DOHH2 (cell line): ENCODE data around the gene VN1R4.

Experiments used
- H3F3A ChIP-seq: fragments of 200-600 bp; sonication (generic), shearing (Covaris generic); 2 replicates; pipeline ENCODE4 v1.6.0; 2016; ENCODE audit warnings: antibody characterized with exemption, mild to moderate bottlenecking; ENCODE audit not compliant: control insufficient read depth, insufficient read depth
- H3K27ac ChIP-seq: fragments of 200-600 bp; sonication (generic); 2 replicates; pipeline ENCODE4 v1.5.1; 2014; ENCODE audit warnings: low read depth, mild to moderate bottlenecking, low read length, moderate library complexity
- H3K27me3 ChIP-seq: fragments of 200-600 bp; sonication (generic); 2 replicates; pipeline ENCODE4 v1.6.1; 2014; ENCODE audit warnings: mild to moderate bottlenecking, low read length, mixed read lengths; ENCODE audit not compliant: control insufficient read depth
- H3K36me3 ChIP-seq: fragments of 200-600 bp; sonication (generic); 2 replicates; pipeline ENCODE4 v1.6.1; 2014; ENCODE audit warnings: mild to moderate bottlenecking, low read length, moderate library complexity, mixed read lengths; ENCODE audit not compliant: control insufficient read depth
- H3K4me1 ChIP-seq: fragments of 200-600 bp; sonication (generic); 2 replicates; pipeline ENCODE4 v1.6.1; 2014; ENCODE audit warnings: mild to moderate bottlenecking, low read length, mixed read lengths; ENCODE audit not compliant: control insufficient read depth
- H3K4me2 ChIP-seq: fragments of 200-600 bp; sonication (generic); 2 replicates; pipeline ENCODE4 v1.6.0; 2014; ENCODE audit warnings: mild to moderate bottlenecking, low read length, moderate library complexity
- H3K4me3 ChIP-seq: fragments of 200-600 bp; sonication (generic); 2 replicates; pipeline ENCODE4 v1.5.1; 2014; ENCODE audit warnings: mild to moderate bottlenecking, low read length, mixed read lengths
- H3K79me2 ChIP-seq: fragments of 200-600 bp; sonication (generic); 2 replicates; pipeline ENCODE4 v1.6.1; 2014; ENCODE audit warnings: mild to moderate bottlenecking, low read length, mixed read lengths; ENCODE audit not compliant: control insufficient read depth
- H3K9me2 ChIP-seq: fragments of 200-600 bp; sonication (generic); replicated peaks from 2 replicates; pipeline ENCODE4 v1.6.1; 2014; ENCODE audit warnings: mild to moderate bottlenecking, low read length, mixed read lengths; ENCODE audit not compliant: control insufficient read depth
- H3K9me3 ChIP-seq: fragments of 200-600 bp; sonication (generic); 2 replicates; pipeline ENCODE4 v1.6.1; 2014; ENCODE audit warnings: antibody characterized with exemption, low read length, mixed read lengths; ENCODE audit not compliant: control insufficient read depth, insufficient read depth
- H4K20me1 ChIP-seq: fragments of 200-600 bp; sonication (generic); 2 replicates; pipeline ENCODE4 v1.6.0; 2014; ENCODE audit warnings: low read depth, mild to moderate bottlenecking, antibody characterized with exemption, low read length, moderate library complexity; ENCODE audit not compliant: control insufficient read depth, insufficient read depth
- CTCF ChIP-seq: fragments of 200-600 bp; sonication (generic); IDR thresholded peaks from one replicate; pipeline ENCODE4 v1.5.1; 2014; ENCODE audit warnings: antibody characterized with exemption, mild to moderate bottlenecking, low read depth, low read length; ENCODE audit not compliant: poor library complexity, severe bottlenecking
- EZH2phosphoT487 ChIP-seq: fragments of 200-600 bp; sonication (generic); IDR thresholded peaks from 2 replicates; pipeline ENCODE4 v1.6.1; 2017; ENCODE audit warnings: borderline replicate concordance, mild to moderate bottlenecking, antibody characterized with exemption, low read length, moderate library complexity, mixed read lengths

VN1R4 gene

GRCh38 chr19:53254411-53255341 lies 12.8 kb downstream of the VN1R4 start, which contains the start of gene ZNF677:
TSS of gene ZNF677 (minus strand) at chr19:53254873. CDS start at chr19:53251550, 3,323 bp downstream.
- H3K4me2 ChIP-seq, result no peak within 1 kb of the TSS
- H3K79me2 ChIP-seq, result no peaks in the 10 kb centered on the region
- H3F3A ChIP-seq, result no peaks in the 10 kb centered on the region
- H3K27ac ChIP-seq, result no peak within 1 kb of the TSS
- no peaks in the 10 kb centered on the region for H3K27me3 ChIP-seq
- no peak within 1 kb of the TSS for H3K4me3 ChIP-seq
- H4K20me1 ChIP-seq, result no peaks in the 10 kb centered on the region
- TF ChIP-seq CTCF (no peak), EZH2phosphoT487 (no peak)
- H3K4me1 ChIP-seq, result no peaks in the 10 kb centered on the region
- H3K9me2 ChIP-seq, result no peaks in the 10 kb centered on the region
- H3K36me3 ChIP-seq, result no peaks in the 10 kb centered on the region
- H3K9me3 ChIP-seq, result peaks cover 3% of the 10 kb centered on the region; the same call in 1 of the 2 replicates

GRCh38 chr19:53246498-53246897 lies 21.0 kb downstream of the VN1R4 start:
- Histone ChIP-seq H3K4me3 (no peak overlapping the region), H3K9me3 (peaks cover 15% of the 10 kb centered on the region), H3K4me2 (no peak overlapping the region), H3K36me3 (no peaks in the 10 kb centered on the region), H3K79me2 (no peaks in the 10 kb centered on the region), H3F3A (no peaks in the 10 kb centered on the region), H4K20me1 (no peaks in the 10 kb centered on the region), H3K27ac (no peak overlapping the region), H3K9me2 (no peaks in the 10 kb centered on the region), H3K4me1 (no peaks in the 10 kb centered on the region), H3K27me3 (no peaks in the 10 kb centered on the region)
- no peak for TF ChIP-seq CTCF
- no peak for TF ChIP-seq EZH2phosphoT487

DNA sequence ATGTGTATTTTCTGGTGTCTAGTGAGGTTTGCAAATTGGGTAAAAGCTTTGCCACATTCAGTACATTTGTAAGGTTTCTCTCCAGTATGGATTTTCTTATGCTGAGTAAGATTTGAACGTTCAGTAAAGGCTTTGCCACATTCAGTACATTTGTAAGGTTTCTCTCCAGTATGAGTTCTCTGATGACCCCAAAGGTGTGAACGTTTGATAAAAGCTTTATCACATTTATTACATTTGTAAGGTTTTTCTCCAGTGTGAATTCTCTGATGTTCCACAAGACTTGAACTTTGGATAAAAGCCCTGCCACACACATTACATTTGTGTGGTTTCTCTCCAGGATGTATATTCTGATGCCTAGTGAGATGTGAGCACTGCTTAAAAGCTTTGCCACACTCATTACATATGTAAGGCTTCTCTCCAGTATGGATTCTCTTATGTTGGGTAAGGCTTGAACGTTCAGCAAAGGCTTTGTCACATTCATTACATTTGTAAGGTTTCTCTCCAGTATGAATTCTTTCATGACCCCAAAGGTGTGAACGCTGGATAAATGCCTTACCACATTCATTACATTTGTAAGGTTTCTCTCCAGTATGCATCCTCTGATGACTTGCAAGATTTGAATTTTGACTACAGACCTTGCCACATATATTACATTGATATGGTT lies 30.3 kb downstream of the VN1R4 start:
- Histone ChIP-seq H3F3A (no peaks in the 10 kb centered on the region), H3K9me3 (peaks cover 24% of the 10 kb centered on the region), H3K79me2 (no peaks in the 10 kb centered on the region), H3K27me3 (no peaks in the 10 kb centered on the region), H3K9me2 (no peaks in the 10 kb centered on the region), H4K20me1 (no peaks in the 10 kb centered on the region), H3K27ac (no peak overlapping the region), H3K4me2 (no peak overlapping the region), H3K4me1 (no peaks in the 10 kb centered on the region), H3K4me3 (no peak overlapping the region), H3K36me3 (no peaks in the 10 kb centered on the region)
- TF ChIP-seq CTCF, result no peak
- no peak for TF ChIP-seq EZH2phosphoT487
